ENCODE measurements around the gene TMEM170A. TPM values are rescaled to one million over a fixed set of nuclear protein-coding genes. Genes with fewer than 3 reads are reported as not detected.
A peak's percentile ranks its signal among the peaks of the same experiment; 100 is the strongest.

TMEM170A gene
- total RNA-seq, 1 experiment from 2014 or later: 31.4 TPM

DNA sequence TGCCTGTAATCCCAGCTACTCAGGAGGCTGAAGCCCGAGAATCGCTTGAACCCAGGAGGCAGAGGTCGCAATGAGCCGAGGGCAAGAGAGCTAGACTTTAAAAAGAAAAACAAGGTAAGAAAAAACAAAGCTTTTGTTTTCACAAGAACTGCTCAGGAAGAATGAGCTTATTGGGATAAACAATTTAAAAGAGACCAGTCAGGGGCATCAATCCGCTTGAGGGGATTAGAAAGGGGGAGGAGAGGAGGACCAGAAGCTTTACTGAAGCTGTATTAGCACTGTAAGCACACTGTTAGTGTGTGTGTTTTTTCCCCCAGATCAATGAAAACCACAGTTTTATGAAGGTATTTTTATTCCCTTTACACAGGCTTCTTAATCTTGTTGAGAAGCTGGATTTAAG is 8.8 kb downstream of the TMEM170A start:
- TF ChIP-seq EZH2 (IDR thresholded peaks at IDR 0.05; ENCODE audit: low read depth): no peak
- TF ChIP-seq, protein P1, sequence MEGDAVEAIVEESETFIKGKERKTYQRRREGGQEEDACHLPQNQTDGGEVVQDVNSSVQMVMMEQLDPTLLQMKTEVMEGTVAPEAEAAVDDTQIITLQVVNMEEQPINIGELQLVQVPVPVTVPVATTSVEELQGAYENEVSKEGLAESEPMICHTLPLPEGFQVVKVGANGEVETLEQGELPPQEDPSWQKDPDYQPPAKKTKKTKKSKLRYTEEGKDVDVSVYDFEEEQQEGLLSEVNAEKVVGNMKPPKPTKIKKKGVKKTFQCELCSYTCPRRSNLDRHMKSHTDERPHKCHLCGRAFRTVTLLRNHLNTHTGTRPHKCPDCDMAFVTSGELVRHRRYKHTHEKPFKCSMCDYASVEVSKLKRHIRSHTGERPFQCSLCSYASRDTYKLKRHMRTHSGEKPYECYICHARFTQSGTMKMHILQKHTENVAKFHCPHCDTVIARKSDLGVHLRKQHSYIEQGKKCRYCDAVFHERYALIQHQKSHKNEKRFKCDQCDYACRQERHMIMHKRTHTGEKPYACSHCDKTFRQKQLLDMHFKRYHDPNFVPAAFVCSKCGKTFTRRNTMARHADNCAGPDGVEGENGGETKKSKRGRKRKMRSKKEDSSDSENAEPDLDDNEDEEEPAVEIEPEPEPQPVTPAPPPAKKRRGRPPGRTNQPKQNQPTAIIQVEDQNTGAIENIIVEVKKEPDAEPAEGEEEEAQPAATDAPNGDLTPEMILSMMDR (conservative IDR thresholded peaks at IDR 0.05): no peak
- intact Hi-C loops (cut with micrococcal nuclease; ENCODE audit: unreplicated experiment): no loop called here
- POLR2A ChIA-PET (ENCODE audit: unreplicated experiment): interaction anchor here (0.7 kb wide), 1 partner anchor 65 kb away, joined by 3 read pairs; no protein-coding TSS in a partner anchor
- peaks cover 38% of the 10 kb centered on the region for H4K20me1 ChIP-seq (ENCODE audit: insufficient read depth)
- CTCF ChIA-PET: no interaction called here
- 0 out of 2 replicates have a peak overlapping the region, but pooled peaks have one; percentile 4 for H3K27ac ChIP-seq
- no peaks in the 10 kb centered on the region for H3K36me3 ChIP-seq (ENCODE audit: low read depth)
- no peaks in the 10 kb centered on the region for H3K9me2 ChIP-seq (ENCODE audit: insufficient read depth)
- no peaks in the 10 kb centered on the region for H3K4me1 ChIP-seq (replicated peaks; ENCODE audit: insufficient read depth)
- no peak for DNase-seq
- no peak overlapping the region for H2AFZ ChIP-seq
- no peak overlapping the region for H3K4me3 ChIP-seq
- no peaks in the 10 kb centered on the region for H3K9me3 ChIP-seq (ENCODE audit: insufficient read depth, low read depth)
- BruUV-seq (replicated peaks): no TSS peak
- H3K27me3 ChIP-seq (ENCODE audit: insufficient read depth, low read depth): no peaks in the 10 kb centered on the region
- H3F3A ChIP-seq (ENCODE audit: insufficient read depth, low read depth): no peaks in the 10 kb centered on the region
- peaks cover 76% of the 10 kb centered on the region for H3K79me2 ChIP-seq (ENCODE audit: low read depth)
- no peak overlapping the region for H3K4me2 ChIP-seq

DNA sequence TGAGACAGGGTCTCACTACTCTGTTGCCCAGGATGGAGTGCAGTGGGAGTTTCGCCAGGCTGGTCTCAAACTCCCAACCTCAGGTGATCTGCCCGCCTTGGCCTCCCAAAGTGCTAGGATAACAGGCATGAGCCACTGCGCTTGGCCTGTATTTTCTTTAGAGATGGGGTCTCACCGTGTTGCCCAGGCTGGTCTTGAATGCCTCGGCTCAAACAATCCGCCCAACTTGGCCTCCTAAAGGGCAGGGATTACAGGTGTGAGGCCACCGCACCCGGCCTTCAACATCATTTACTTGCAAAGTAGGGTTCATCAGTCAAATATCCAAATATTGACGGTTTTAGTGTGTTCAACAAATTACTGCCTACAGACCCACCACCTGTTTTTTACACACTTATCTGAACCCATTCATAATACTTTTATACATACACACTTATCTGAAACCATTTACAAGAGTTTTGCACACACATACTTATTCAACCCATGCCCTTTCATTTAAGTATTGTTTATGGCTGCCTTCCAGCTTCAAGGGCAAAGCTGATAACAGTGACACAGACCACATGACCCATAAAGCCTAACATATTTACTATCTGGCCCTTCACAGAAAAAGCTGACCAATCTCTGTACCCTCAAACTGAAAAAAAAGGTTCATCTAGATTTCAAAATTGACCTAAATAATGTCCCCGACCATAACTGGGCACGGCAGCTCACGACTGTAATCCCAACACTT is 11.9 kb downstream of the TMEM170A start:
- POLR2A ChIA-PET (ENCODE audit: unreplicated experiment): interaction anchor here (0.7 kb wide), 1 partner anchor 65 kb away, joined by 6 read pairs; no protein-coding TSS in a partner anchor

DNA sequence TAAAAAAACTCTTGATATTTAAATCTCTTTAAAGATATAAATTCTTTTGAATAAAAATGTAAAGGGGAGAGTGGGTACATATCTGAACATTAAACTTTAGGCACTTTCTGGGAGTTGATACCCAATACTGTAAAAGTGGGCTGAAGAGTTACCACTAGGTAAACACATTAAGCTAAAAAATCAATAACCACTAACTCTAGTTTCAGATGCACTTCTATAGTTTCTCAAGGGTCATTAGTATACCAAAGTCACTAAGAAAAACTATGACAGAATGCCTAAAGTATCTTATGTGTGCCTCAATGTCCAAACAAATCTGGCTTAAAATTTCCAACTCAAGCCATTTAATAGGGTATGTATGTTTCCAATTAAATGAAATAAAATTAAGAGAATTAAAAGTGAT is 18.1 kb downstream of the TMEM170A start:
- Histone ChIP-seq H3K9me3 (ENCODE audit: insufficient read depth, low read depth) (no peaks in the 10 kb centered on the region), H3K4me1 (replicated peaks; ENCODE audit: insufficient read depth) (no peaks in the 10 kb centered on the region), H2AFZ (no peak overlapping the region), H3K4me2 (no peak overlapping the region), H3K27ac (no peak overlapping the region), H3K27me3 (ENCODE audit: insufficient read depth, low read depth) (no peaks in the 10 kb centered on the region), H3K79me2 (ENCODE audit: low read depth) (no peaks in the 10 kb centered on the region), H3K36me3 (ENCODE audit: low read depth) (peaks cover 5% of the 10 kb centered on the region; the same call in 1 of the 2 replicates), H4K20me1 (ENCODE audit: insufficient read depth) (peaks cover 11% of the 10 kb centered on the region; the same call in 1 of the 2 replicates), H3K4me3 (no peak overlapping the region), H3K9me2 (ENCODE audit: insufficient read depth) (no peaks in the 10 kb centered on the region), H3F3A (ENCODE audit: insufficient read depth, low read depth) (no peaks in the 10 kb centered on the region; the same call in 1 of the 2 replicates)
- intact Hi-C loops (cut with micrococcal nuclease; ENCODE audit: unreplicated experiment): no loop called here
- DNase-seq: no peak
- ChIA-PET CTCF (no interaction called here), POLR2A (ENCODE audit: unreplicated experiment) (no interaction called here)
- BruUV-seq (replicated peaks): no TSS peak
- TF ChIP-seq EZH2 (IDR thresholded peaks at IDR 0.05; ENCODE audit: low read depth): no peak
- TF ChIP-seq, protein P1 (conservative IDR thresholded peaks at IDR 0.05): no peak

More for the DNA sequence above, 11.9 kb downstream of the TMEM170A start:
- Histone ChIP-seq H3F3A (ENCODE audit: insufficient read depth, low read depth) (no peaks in the 10 kb centered on the region), H2AFZ (no peak overlapping the region), H3K27ac (no peak overlapping the region), H3K36me3 (ENCODE audit: low read depth) (peaks cover 5% of the 10 kb centered on the region; the same call in 1 of the 2 replicates), H3K9me2 (ENCODE audit: insufficient read depth) (no peaks in the 10 kb centered on the region), H3K27me3 (ENCODE audit: insufficient read depth, low read depth) (no peaks in the 10 kb centered on the region), H3K4me2 (no peak overlapping the region), H3K4me3 (no peak overlapping the region), H4K20me1 (ENCODE audit: insufficient read depth) (peaks cover 29% of the 10 kb centered on the region; the same call in 1 of the 2 replicates), H3K4me1 (replicated peaks; ENCODE audit: insufficient read depth) (no peaks in the 10 kb centered on the region), H3K9me3 (ENCODE audit: insufficient read depth, low read depth) (no peaks in the 10 kb centered on the region), H3K79me2 (ENCODE audit: low read depth) (peaks cover 46% of the 10 kb centered on the region)
- TF ChIP-seq EZH2 (IDR thresholded peaks at IDR 0.05; ENCODE audit: low read depth): no peak
- TF ChIP-seq, protein P1 (conservative IDR thresholded peaks at IDR 0.05): no peak
- no peak for DNase-seq
- intact Hi-C loops (cut with micrococcal nuclease; ENCODE audit: unreplicated experiment): no loop called here
- CTCF ChIA-PET: no interaction called here
- BruUV-seq (replicated peaks): no TSS peak
